Placental pericyte (primary cell): ENCODE results near the gene ZNF232. TPM values are rescaled to one million over a fixed set of nuclear protein-coding genes. Genes with fewer than 3 reads are reported as not detected.

Experiments used
- small RNA-seq: library from RNA; depleted of rRNA; stranded (forward); fragments of <200 nt; gene quantifications from one replicate; pipeline ENCODE3, GENCODE V24; 2012; ENCODE audit warnings: low replicate concordance
- total RNA-seq: library from RNA; depleted of rRNA; stranded (reverse); fragments of >200 nt; gene quantifications from 2 replicates; pipeline ENCODE4 v1.2.3, GENCODE V29; 2012

The ZNF232 gene
- 5.5 and 5.6 TPM in 2 replicates for total RNA-seq

GRCh38 chr17:5111402-5112204 is at the start of gene ZNF232:
TSS of gene ZNF232 (minus strand) at chr17:5111878. CDS start at chr17:5111822, 56 bp downstream.

GRCh38 chr17:5115673-5116651 is 4.3 kb upstream of the ZNF232 start, which contains the start of gene USP6:
TSS of gene USP6 (plus strand) at chr17:5116032. CDS start at chr17:5130368, 14,336 bp downstream.

GRCh38 chr17:5078106-5079028 is 33.3 kb downstream of the ZNF232 start, which contains the start of gene ZFP3:
TSS of gene ZFP3 (plus strand) at chr17:5078467. CDS start at chr17:5091505, 13,038 bp downstream.

Small RNA genes lying within 50 kb of the gene (small RNA-seq; reads per million reads assigned to genes)
- not detected for gene AC012146.4

Other genes starting within 250 kb of the ZNF232 start
- 0.57 and 6.1 TPM in 2 replicates for gene C17orf107, start 212.3 kb downstream of the ZNF232 start, total RNA-seq
- gene CHRNE, start 208.8 kb downstream of the ZNF232 start, total RNA-seq, result 0.14 and 0.44 TPM in 2 replicates
- under 0.01 TPM in 1 of 2 replicates, not detected in the other for gene GP1BA, start 179.6 kb downstream of the ZNF232 start, total RNA-seq
- gene SLC25A11, start 171.8 kb downstream of the ZNF232 start, total RNA-seq, result 49.5 and 75.6 TPM in 2 replicates
- 21.2 and 51.8 TPM in 2 replicates for gene RNF167, start 171.6 kb downstream of the ZNF232 start, total RNA-seq
- gene PFN1, start 163.3 kb downstream of the ZNF232 start, total RNA-seq, result 759 and 850 TPM in 2 replicates
- 2.4 and 5.3 TPM in 2 replicates for gene ENO3, start 160.8 kb downstream of the ZNF232 start, total RNA-seq
- 28.9 and 66.1 TPM in 2 replicates for gene SPAG7, start 144.1 kb downstream of the ZNF232 start, total RNA-seq
- gene CAMTA2, start 124.2 kb downstream of the ZNF232 start, total RNA-seq, result 15.3 and 19.3 TPM in 2 replicates
- 0.22 and 0.43 TPM in 2 replicates for gene INCA1, start 114.4 kb downstream of the ZNF232 start, total RNA-seq
- gene KIF1C, start 113.9 kb downstream of the ZNF232 start, total RNA-seq, result 65.3 and 75.5 TPM in 2 replicates
- 0.14 TPM in 1 of 2 replicates, not detected in the other for gene SLC52A1, start 76.5 kb downstream of the ZNF232 start, total RNA-seq
- gene ZFP3, start 33.4 kb downstream of the ZNF232 start, total RNA-seq, result 1.1 and 1.8 TPM in 2 replicates
- gene USP6, start 4.2 kb upstream of the ZNF232 start, total RNA-seq, result under 0.01 TPM in 2 replicates
- 9.6 and 12.3 TPM in 2 replicates for gene ZNF594, start 80.0 kb upstream of the ZNF232 start, total RNA-seq
- gene SCIMP, start 123.0 kb upstream of the ZNF232 start, total RNA-seq, result not detected in 2 replicates
- gene RABEP1, start 170.4 kb upstream of the ZNF232 start, total RNA-seq, result 42.1 and 46.8 TPM in 2 replicates